Inferior parietal cortex (tissue), 1 donor: ENCODE data around the gene CDC14B.

Experiments used
- DNase-seq: peaks from one replicate; pipeline ENCODE4 v3.0.0-alpha.2; 2016; ENCODE audit errors: extremely low spot score

The CDC14B gene

DNA sequence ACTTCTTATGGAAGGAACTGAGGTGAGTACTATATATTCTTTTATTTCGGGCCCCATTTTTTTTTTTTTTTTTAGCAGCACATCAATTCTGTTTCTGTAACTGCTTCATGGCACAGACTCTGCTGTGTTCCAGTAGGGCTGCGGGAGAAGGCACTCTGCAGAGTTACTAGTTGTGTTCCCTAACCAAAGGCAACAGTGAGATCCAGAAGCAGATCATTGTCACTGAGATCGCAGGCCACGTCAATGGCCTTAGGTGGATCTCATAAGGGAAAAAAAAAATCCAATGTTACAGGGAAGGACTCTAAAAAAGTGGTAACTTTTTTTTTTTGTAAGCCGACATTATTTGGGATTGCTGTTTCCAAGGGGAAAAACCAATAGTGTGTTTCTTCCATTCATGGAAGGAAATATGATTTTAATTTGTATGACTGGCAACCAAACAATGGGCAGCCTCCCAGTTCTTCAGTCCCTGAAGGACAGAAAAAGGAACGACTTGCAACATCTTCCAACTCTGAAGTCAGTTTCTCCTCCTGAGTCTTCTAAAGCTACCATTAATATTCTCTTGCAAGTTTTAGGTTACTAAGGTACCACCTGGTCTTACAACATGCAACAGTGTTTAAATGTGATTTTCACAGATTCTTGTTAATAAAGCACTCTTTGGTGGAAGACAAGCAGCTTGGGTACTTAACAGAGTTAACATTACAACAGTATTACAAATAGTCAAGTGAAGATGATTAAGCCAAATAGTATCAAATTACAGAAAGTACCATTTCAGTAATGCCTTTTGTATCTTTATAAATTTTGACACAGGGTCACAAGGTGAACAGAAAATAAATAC lies 116.9 kb downstream of the CDC14B start:
- DNase-seq: no peak

DNA sequence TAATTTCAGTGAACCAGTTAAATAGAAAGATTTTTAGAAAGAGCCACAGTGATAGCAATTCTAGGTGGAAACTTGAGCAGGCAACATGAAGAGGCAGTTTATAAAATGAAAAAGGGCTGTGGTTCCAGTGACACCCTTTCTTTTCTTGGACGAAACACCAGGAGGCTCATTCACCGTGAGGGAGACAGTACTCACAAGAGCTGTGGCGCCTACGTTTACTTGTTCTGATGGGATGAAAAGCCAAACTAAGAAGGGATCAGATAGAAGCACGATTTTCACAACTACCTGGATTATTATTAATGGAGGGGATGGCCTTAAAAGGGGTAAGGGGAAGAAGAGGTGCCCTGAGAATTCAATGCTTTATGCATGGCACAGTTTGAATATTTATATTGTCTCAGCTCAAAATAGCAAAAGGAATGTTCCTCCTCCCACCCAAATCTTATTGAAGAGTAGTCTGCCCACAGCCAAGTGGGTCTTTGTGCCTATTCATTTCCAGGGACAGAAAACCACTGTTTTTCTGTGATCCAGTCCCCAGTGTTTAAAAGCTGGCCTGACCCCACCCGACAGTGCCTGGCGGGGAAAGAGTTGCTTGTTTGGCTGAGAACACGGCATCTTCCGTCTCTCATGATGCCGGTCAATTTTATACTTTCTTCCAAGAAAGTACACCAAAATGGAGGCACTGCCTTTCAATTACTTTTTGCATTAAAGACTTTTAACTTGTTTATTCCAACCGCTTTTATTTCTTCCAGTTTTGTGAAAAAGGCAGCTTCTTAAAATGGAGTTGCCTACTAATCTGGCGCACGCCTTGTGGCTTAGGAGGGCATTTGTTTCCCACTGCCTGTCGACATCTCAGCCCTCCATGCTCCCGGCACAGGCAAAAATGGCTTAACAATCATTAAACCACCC lies 117.8 kb downstream of the CDC14B start:
- DNase-seq: peak; percentile 75

DNA sequence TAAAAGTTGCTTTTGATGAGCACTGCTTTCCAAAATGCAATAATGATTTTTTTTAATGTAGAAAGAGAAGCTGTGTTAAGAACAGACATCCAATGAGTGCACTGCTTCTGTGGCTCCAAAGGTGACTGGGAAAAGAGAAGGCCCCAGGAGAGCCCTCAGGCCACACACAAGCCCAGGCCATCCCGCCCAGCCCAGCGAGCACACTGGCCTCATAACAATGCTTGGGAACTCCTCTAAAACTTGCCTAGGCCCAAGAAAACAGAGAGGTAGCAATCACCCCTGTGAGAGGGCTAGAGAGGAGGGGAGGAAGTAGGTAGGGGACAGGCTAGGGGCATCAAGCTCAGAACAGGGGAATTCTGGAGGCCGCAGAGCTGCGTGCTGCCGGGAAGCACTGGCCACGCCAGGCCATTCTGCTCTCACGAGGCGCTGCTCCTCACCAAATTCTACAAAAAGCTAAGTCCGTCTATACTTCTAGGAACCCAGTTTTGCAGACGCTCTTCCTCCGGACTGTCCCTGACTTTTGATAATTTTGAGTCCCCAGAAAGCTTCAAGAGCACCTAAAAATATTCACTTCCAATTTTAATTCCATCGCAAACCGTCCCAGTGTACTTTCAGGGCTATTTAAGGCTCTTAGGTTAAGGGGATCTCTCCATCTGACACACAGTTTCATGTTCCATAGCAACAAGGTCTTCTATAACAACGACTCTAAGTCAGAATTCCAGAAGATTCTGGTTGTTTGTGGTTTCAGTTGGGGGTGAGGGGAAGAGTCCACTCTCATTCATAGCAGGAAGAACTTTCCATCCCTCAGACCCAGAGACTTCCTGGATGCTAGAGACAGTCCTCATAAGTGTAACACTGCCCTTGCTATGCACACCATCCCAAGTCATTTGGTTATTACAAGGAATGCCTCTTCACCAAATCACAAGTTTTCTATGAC lies 118.7 kb downstream of the CDC14B start:
- no peak for DNase-seq

DNA sequence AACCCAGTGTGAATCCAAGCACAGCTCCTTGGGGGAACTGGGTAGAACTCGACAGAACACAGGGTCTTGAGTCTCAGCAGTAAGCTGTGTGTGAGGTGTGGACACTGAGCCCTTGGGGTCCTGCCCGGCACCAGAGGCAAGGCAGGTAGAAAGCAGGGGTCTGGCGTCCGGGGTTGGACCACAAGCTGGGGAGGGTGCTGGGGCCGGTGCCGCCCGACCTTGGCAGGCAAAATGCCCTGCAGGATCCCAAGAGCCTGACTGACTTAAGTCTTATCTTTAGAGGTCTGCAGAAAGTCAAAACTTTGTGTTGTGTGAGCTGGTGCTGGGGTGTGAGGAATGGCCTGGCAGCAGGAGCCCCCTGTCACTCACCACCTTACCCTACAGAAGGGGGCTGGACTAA lies 120.4 kb downstream of the CDC14B start:
- no peak for DNase-seq

DNA sequence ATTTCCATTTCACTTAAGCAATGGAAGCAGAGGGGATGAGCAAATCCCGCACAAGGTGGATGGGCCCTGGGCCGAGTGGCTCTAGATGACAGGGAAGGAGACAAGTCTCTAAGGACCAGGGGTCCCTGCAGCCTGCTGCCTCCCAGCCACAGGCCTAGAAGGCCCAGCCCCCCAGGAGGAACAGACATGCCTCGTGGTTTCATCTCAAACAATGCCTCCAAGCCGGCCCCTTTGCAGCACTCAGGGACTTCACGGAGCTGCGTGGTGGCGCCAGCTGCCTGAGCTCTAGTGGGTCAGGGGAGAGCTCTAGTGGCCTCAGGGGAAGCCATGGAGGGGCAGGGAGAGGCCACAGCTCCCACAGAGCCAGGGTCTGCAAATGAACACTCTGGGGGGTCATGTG lies 120.8 kb downstream of the CDC14B start:
- DNase-seq: no peak

DNA sequence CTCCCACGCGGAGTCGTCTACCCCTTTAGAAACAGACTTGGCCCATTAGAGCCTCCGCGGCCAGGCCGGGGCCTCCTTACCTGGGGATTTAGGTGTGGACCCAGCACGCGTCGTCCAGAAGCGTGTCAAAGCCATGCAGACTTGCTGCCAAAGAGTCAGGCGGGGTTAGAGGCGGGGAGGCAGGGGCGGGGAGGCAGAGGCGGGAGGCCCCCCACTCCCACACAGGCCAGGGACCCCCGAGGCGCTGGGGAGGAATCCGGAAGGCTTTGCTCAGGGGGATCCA lies 122.6 kb downstream of the CDC14B start:
- DNase-seq: no peak

DNA sequence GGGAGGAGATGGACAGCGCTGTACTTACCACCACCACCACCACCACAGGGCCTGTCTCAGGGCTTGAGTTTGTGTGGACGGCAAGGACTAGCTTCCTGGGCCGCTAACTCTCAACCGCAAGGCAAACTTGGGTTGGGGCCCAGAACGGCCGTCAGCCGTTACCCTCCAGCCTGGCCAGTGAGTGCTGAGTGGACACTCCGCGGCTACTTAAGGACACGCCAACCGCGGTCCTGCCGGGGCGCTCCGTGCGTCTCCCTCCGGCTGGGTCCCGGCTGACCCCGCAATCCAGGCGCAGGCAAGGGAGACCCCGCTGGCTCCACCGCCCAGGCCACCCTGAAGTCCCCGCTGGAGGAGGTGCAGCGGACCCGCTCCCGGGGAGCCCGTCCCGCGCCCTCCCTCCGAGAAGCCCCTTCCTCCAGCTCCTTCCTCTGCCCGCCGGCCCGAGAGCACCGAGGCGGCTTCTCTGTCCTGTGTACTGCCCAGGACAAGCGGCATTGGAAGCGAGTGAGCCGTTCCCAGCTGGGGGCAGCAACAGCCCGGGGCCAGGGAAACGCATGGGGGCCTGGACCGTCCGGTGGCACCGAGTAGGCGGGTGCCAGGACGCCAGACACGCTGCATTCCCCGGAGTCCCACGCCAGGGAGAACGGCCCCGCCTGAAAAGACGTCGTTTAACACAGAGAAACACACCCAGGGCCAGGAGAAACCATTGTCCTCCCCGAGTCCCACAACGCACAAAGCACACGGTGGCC lies 123.1 kb downstream of the CDC14B start:
- no peak for DNase-seq

DNA sequence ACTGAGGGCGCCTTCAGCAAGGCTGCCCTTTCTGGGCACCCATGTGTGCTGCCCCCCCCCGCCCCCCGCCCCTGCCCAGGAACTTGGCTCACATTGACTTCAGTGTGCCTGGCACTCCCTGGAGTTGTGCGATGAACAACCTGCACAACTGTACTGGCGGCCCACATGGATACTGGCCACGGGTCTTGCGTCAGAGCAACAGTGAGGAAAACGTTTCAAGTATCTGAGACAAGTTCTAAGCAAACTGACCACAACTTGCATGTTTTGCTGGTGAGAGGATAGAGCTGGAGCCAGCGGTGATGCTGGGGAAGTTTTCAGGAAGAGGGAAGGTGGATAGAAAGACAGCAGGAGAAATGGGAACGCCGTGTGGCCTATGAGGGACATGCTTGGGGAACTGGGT lies 124.3 kb downstream of the CDC14B start:
- DNase-seq: no peak

DNA sequence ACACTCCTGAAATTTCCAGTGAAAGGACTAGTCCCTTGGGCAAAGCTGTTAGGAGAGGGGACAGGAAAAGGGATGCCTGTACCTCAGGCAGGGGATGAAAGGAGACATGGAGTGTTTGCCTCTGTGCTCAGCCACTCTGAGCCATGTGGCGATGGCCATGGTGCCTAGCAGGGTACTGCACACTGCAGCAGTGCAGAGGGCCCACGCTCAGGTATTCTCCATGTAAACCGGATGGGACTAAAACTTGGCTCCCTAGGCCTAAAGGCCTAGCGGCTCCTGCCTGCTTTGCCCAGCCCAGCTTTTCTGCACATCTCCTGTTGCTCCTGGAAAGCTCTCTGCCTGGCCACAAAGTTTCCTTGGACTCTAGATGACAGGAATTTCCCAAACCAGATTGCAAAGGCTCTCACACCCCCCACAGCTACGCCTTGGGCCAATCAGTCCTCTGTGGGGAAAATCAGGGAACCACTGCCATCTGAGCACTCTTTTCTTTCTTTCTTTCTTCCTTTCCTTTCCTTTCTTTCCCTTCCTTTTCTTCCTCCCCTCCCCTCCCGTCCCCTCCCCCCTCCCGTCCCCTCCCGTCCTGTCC lies 125.3 kb downstream of the CDC14B start:
- DNase-seq: no peak

DNA sequence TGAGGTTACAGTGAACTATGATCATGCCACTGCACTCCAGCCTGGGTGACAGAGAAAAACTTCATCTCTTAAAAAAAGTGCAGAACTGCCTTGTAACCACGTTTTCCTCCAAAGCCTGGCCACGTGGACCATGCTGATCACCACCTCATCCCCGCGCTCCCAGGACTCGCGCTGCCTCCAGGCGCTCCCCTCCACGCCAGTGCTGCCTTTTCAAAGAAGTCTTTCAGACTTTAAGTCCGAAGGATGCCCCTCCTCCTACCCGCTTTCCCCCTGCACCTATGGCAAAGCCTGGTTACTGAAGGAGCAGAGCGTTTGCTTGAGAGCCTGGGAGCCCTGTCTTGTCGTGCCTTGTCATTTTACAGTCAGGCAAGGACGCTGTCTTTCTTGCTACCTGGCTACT lies 125.9 kb downstream of the CDC14B start:
- DNase-seq: no peak

DNA sequence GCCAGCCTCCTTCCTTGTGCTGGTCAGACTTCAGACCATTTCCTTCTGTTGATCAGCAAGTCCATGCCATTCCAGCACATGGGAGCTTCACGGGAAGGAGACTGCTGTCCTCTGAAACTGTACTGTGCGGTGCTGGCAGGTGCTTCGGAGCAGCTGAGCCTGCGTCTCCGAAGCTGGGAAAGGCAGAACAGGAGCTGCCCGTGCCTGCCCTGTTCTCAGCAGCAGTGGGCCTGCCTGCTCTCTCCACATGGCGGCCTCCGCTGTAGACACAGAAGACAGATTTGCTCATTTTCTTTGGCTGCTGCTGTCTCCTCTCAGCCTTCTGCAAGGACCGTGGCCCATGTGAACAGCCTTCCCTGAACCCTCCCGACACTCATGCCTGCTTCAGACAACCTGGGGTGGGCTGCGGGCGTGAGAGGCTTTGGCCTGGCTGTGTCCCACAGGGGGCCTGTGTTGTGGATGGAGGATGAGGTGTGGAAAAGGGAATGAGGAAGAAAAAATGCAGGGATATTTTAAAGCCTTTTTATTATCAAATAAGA lies 126.6 kb downstream of the CDC14B start:
- DNase-seq: no peak

DNA sequence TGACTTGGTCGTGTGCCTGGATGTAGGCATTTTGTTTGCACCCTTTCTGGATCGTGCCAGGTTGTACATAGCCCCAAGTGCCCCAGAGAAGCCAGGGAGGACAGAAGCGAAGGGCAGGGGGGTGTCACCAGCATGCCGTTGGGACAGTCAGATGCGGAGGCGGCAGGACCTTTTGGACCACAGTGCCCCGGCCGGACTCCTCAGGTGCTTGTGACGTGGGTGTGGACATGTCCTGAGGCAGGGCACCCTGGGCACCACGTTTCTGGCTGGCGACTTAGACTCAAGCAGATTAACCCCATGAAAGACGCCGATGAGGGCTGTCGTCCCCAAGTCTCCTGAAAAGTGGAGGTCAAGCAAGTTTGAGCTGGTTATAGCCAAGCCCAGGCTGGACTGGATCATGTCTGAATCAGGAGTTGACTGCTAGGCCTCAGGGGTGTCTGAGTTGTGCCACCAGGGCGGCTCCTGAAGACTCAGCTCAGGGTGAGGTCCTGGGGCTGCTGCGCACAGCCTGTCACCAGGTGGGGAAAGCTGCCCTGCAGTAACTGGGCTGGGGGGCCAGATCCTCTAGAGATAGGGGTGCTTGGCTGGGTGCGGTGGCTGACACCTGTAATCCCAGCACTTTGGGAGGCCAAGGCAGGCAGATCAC lies 127.6 kb downstream of the CDC14B start:
- DNase-seq: no peak

DNA sequence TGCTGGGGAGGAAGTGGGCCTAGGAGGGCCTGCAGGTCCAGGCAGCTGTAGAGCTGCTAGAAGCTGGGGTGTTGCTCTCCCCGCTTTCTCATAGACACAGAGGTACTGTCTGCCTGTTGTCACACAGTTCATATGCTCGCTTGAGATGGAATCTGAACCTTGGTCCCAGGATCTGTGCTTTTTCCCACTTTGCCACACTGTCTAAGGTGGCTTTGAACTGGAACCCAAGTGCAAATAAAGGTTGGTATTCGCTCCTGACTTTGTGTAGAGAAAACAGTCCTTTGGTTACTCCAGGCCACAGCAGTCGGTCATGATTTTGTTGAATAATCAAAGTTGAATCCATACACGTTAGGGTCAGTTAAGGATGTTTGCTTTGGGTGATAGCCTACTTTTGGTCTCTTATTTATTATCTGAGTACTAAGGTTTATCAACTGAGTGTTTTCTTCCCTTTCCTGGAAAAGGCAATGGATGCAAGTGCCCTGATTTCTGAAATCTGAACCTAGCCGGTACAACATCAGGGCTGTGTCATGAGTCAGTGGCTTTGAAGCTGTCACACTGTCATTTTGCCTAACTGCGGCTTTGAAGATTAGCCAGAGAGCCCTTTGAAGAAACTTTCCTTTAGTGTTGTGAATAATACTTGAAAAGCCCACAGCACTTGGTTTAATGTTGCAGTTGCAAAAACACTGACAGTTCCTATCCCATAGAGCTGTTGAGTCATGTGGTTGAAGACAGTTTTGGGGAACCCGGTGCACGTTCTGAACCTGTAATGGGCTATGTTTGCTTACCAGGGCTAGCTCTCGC lies 128.4 kb downstream of the CDC14B start:
- DNase-seq: no peak

DNA sequence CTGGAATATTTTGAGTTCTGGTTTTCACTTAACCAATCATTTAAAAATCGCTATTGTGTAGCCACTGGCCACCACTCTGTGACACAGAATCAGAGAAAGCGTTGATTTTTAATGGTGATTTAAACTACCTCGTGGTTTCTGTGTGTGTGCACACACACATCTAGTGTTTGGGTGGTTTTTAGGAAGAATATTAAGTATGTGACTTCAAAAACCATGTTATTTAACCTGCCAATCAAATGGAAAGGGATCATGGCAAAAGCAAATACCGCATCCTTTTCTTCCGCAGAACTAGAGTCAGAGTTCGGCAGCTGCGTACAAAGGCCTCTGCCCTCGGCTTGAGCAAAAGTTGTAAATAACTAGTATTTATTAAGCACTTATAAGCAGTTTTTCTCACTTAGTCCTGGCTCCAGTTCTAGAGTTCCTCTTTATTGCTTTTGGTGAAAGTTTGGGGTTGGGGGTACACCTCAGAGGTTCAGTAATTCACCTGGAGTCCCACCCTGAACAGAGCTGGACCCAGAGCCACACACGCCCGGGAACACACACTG lies 129.0 kb downstream of the CDC14B start:
- DNase-seq: no peak

DNA sequence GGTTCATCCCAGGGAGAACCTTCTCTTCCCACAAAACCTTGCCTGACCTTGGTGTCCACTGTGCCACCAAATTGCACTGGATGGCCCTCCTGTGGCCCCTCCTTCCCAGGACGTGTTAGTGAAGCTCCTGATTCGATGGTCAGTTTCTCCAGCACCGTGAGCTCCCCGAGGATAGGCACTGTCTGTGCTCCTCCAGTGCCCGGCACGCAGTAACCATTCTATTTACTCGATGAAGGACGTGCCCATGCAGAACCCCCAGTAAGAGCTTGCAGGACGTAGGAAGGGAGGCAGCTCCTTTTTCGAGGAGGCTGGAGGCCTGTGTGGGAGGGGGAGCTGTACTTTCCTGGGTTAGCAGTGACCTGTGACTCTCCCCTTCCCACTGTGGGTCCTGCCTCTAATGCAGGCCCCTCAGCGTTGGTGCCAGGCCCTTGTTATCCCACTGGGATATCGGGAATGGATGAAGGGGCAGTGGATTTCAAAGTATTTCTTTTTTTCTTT lies 130.1 kb downstream of the CDC14B start:
- no peak for DNase-seq

DNA sequence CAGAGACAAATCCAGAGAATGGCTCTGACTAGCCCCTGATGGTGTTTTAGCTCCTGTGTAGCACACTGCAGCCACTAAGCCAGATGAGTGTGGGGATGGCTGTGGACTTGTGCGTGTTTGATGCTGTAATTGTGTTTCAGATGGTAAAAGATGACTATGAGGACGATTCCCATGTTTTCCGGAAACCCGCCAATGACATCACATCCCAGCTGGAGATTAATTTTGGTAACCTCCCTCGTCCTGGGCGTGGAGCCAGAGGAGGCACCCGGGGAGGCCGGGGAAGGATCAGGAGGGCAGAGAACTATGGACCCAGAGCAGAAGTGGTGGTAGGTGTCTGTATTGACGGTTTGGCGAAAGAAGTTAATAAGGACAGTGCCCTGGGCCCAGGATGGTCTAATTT lies 131.7 kb downstream of the CDC14B start:
- DNase-seq: no peak

DNA sequence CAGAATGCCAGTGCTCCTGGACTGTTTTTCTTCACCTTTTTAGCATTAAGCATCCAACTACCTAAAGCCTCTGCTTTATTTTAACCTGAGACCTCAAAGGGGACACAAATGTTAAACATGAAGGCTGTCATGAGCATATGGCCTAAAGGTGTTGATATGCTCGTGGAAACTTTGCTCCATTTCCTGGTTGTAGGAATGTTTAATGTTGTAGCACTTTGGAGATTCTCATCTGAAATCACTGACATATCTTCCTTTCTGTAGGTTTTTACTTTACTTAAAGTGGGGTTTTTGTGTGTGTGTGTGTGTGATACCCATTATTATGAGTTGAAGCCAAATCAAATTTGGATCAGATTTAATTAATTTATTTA lies 132.6 kb downstream of the CDC14B start:
- DNase-seq: no peak

DNA sequence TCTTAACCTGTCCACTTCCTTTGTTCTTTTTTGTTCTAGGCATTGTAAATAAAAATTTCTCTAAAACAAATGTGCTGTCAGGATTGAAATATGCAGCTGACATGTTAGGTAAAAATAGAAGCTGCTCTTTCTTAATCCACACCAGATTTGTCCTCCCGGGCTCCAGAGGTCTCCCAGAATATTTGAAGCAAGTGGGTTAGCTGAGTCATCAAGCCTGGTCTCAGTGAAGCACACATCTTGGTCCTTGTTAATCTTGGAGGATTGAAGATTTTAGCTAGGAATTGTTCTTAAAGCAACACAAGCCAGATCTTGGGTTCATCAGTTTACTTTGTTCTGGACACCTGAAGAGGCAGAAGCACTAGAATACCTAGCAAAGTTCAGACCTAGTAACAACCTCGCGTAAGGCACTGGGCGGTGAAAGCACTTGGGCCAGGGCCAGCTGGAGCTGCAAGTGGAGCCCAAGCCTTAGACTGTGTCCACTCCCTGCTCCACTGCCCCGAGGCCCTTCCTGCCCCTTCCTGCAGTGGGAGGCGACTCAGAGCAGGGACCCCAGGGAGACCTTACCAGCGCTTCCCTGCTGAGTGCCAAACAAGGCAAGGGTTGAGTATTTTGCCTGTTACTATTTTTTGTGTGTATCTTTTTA lies 133.1 kb downstream of the CDC14B start:
- DNase-seq: no peak
